Central memory CD8-positive, alpha-beta T cell (primary cell): ENCODE results near the gene FHAD1.

Source experiments
- ATAC-seq: fragments of 150-1000 bp; cut with Tn5 transposase; replicated peaks from 2 replicates; pipeline ENCODE4 v1.10.0; 2022; ENCODE audit warnings: mild to moderate bottlenecking, moderate FRiP score, moderate number of reproducible peaks; ENCODE audit not compliant: poor library complexity, severe bottlenecking; ENCODE audit errors: extremely low read depth
- DNase-seq, 2 donors: peaks; one replicate each; pipeline ENCODE4 v3.0.0; 2021; ENCODE audit warnings: low spot score in 2 of 2
- H3K27ac Mint-ChIP-seq: one replicate; pipeline ENCODE4 v1.8.0; 2022; ENCODE audit warnings: low read depth, mild to moderate bottlenecking, moderate library complexity, mixed read lengths
- H3K27me3 Mint-ChIP-seq: one replicate; pipeline ENCODE4 v1.8.0; 2022; ENCODE audit warnings: mixed read lengths
- H3K36me3 Mint-ChIP-seq: one replicate; pipeline ENCODE4 v1.8.0; 2022; ENCODE audit warnings: mild to moderate bottlenecking, moderate library complexity, mixed read lengths; ENCODE audit not compliant: insufficient read depth
- H3K4me1 Mint-ChIP-seq: one replicate; pipeline ENCODE4 v1.8.0; 2022; ENCODE audit warnings: mixed read lengths
- H3K4me3 Mint-ChIP-seq: one replicate; pipeline ENCODE4 v1.8.0; 2022; ENCODE audit warnings: mild to moderate bottlenecking, moderate library complexity, mixed read lengths
- H3K9me3 Mint-ChIP-seq: one replicate; pipeline ENCODE4 v1.8.0; 2022; ENCODE audit warnings: mixed read lengths

The FHAD1 gene

DNA sequence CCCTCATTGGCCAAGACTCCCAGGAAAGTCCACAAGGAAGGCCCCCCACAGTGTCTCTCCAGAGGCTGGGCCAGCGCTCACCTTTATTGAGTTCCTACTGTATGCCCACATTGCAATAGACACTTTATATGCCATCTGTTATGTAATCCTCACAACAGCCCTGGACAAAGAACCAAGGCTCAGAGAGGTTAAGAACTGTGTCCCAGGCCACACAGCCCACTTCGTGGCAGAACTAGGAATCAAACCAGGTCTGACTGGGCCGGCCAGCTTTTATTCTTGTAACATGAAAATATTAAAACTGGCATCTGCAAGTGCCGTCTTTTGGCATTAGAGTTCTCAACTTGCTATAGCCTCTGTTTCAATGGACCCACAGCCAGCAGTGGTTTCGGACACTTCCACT is 195.7 kb downstream of the FHAD1 start:
- Mint-ChIP-seq H3K9me3 (no peaks in the 10 kb centered on the region), H3K27me3 (peaks cover 24% of the 10 kb centered on the region), H3K4me3 (no peak overlapping the region), H3K27ac (no peak overlapping the region), H3K4me1 (no peaks in the 10 kb centered on the region), H3K36me3 (peaks cover 1% of the 10 kb centered on the region)
- ATAC-seq (no peak), DNase-seq (no peak)

DNA sequence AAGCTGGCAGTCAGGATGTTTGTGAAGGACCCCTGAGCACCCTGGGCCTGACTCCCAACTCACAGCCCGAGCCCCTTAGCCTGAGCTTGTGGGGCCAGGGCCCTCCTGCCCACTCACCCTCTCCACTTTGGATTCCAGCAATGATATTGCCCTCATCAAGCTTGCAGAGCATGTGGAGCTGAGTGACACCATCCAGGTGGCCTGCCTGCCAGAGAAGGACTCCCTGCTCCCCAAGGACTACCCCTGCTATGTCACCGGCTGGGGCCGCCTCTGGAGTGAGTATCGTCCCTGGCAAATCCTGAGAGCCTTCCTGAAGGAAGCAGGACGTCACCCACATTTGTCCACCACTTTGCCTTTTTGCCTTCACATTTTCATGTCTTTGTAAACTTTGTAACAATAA is 196.3 kb downstream of the FHAD1 start:
- Mint-ChIP-seq H3K9me3 (no peaks in the 10 kb centered on the region), H3K36me3 (peaks cover 2% of the 10 kb centered on the region), H3K4me3 (no peak overlapping the region), H3K4me1 (no peaks in the 10 kb centered on the region), H3K27me3 (peaks cover 24% of the 10 kb centered on the region), H3K27ac (no peak overlapping the region)
- DNase-seq (no peak), ATAC-seq (no peak)

DNA sequence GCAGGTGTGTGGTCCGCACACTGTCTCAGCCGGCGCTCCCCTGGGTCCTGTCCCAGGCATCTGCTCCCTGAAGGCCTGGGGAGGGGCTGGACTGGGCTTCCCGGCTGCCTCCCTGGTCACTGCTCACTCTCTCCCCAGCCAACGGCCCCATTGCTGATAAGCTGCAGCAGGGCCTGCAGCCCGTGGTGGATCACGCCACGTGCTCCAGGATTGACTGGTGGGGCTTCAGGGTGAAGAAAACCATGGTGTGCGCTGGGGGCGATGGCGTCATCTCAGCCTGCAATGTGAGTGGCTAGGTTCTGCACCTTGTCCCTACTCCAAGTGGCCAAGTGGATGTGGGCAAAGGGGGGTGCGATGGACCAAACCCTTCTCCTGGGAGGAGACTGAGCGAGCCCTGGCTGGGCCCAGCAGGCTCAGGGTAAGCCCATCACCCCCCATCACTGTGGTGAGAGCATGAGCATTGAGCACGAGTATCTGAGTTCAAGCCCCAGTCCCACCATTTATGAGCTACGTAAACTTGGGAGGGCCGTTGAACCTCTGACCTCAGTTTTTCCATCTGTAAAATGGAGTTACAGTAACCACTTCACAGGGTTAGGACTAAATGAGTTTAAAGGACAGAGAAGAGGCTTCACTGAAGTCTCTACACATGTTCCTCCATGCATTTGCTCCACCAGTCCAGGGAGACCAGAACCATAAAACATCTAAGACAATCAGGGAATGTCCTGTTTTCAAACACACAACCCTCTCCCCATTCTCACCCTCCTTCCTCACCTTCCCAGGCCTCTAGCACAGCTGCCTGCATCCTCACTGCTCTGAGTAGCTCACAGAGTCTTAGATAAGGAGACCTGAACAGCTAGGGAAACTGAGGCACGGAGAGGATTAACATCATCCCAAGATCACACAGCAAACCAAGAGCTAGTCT is 197.7 kb downstream of the FHAD1 start:
- Mint-ChIP-seq H3K27ac (no peak overlapping the region), H3K4me3 (no peak overlapping the region), H3K4me1 (no peaks in the 10 kb centered on the region), H3K27me3 (peaks cover 30% of the 10 kb centered on the region), H3K9me3 (no peaks in the 10 kb centered on the region), H3K36me3 (peaks cover 2% of the 10 kb centered on the region)
- DNase-seq (no peak), ATAC-seq (no peak)

DNA sequence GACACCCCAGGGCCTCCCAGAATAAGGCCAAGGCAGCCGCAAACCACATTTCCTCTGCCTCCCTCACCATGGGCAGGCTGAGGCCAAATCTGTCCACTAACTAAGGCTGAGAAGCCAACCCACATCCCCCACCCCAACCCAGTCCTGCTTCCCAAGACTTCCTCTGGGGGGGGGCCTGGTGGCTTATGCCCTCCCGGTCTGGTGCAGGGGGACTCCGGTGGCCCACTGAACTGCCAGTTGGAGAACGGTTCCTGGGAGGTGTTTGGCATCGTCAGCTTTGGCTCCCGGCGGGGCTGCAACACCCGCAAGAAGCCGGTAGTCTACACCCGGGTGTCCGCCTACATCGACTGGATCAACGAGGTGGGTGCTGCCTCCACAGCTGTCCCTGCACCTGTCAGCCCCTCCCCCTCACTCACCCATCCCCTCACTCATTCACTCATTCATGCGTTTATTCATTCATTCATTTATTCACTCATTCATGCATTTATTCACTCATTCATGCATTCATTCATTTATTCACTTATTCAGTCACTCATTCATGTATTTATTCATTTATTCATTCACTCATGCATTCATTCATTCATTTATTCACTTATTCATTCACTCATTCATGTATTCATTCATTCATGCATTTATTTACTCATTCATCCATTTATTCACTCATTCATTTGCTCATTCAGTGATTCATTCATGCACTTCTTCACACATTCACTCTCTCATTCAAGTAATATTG is 198.5 kb downstream of the FHAD1 start:
- Mint-ChIP-seq H3K27ac (no peak overlapping the region), H3K36me3 (peaks cover 2% of the 10 kb centered on the region), H3K4me3 (no peak overlapping the region), H3K4me1 (no peaks in the 10 kb centered on the region), H3K27me3 (peaks cover 36% of the 10 kb centered on the region), H3K9me3 (no peaks in the 10 kb centered on the region)
- no peak for ATAC-seq
- no peak for DNase-seq

DNA sequence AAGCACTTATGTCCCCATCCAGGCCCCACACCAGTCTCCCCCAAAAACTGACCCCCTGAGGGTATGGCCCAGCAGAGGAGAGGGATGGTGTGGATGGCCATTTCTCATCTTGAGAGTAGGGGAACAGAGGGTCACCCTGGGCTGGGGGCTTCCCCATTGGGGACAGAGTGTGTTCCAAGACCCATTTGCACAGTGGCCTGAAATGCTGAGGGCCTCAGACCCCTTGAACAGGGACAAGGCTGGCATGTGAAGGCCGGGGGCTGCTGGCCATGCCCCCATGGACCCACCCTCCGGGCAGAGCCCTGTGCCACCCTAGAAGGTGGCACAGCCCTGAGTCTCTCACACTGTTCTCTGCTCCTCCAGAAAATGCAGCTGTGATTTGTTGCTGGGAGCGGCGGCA is 199.2 kb downstream of the FHAD1 start:
- Mint-ChIP-seq H3K27me3 (peaks cover 42% of the 10 kb centered on the region), H3K4me1 (no peaks in the 10 kb centered on the region), H3K4me3 (no peak overlapping the region), H3K36me3 (peaks cover 4% of the 10 kb centered on the region), H3K27ac (no peak overlapping the region), H3K9me3 (no peaks in the 10 kb centered on the region)
- no peak for DNase-seq
- ATAC-seq = no peak
